Activated CD4-positive, alpha-beta T cell treated with anti-CD3 and anti-CD28 coated beads, Interleukin-2, Interleukin-4, amounts not matched to agents 100 ng/mL and 50 ng/mL, durations not matched to agents 16 hours and 8 hours (primary cell): ENCODE measurements around the gene ARHGAP15.
A peak's percentile ranks its signal among the peaks of the same experiment; 100 is the strongest.

ENCODE experiments used
- DNase-seq: peaks from one replicate; pipeline ENCODE4 v3.0.0-alpha.2; 2020; ENCODE audit warnings: low spot score

Gene ARHGAP15

DNA sequence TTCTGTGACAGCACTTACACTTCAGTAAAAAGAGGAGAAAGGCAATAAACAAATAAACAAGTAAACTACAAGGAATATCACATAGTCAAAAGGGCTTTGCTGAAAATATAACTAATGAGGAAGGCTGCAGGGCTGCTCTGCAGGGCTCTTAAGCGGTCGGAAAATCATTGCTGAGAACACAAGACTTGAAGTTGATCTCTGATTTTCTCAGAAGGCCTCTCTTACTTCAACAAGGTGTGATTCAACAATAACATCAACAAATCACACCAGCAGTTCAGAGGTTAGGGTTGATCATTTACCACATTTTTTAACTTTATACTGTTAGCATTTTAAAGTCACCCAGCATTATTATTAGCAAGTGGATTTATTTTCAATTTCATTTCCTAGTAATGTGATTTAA is 215.6 kb downstream of the ARHGAP15 start:
- DNase-seq, result no peak

DNA sequence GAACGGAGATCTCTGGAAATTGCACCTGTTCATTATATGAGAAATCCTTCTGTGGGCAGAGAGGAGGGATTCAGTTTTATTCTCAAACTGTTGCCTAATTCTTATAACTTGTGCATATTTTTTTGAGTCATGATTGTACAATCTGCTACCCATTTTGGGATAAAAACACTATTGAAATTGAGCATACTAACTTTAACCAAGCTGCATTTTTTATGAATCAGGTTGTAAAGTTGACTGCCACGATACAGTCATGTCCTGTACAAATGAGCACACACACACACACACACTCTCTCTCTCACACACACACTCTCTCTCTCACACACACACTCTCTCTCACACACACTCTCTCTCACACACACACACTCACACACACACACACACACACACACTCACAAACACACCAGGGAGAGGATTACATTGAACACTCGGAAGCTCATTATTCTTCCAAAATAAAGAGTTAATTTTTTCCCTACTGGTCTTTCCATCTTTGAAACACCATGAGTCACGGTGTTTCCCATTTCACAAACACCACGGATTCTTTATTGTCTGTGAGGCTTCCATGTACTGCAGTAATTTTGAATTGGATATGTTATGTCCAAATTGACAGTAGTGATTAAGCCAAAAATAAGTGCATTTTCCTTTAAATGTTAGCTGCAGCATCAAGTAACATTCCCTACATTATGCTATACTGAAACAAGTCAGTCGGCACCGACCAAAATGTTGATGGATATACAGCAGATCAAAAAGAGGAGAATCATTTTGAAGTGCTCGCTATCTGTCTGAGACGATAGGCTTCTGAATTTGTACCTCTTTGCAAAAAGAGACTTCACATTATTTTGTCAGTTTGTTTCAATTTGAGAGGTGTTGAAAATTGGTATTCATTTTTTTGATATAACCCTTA is 216.9 kb downstream of the ARHGAP15 start:
- no peak for DNase-seq

DNA sequence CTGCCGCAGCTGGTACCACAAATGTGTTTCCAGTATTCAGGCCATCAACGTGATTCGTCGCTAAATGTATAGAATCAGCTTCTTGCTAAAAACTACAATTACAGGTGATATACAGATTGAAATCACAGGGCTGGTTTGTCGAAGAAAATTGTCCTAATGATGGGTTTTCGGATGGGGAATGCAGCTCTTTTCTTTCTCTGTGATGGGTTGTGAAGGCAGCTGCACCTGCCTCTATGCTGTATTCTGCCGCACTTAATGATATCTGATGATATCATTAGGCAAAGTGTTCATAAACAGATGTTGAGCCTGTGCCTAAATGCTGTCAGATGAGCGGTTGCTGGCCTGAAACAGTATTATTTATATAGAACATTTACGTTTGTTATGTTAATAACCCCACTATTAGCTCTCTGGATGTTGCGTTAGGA is 218.1 kb downstream of the ARHGAP15 start:
- no peak for DNase-seq

DNA sequence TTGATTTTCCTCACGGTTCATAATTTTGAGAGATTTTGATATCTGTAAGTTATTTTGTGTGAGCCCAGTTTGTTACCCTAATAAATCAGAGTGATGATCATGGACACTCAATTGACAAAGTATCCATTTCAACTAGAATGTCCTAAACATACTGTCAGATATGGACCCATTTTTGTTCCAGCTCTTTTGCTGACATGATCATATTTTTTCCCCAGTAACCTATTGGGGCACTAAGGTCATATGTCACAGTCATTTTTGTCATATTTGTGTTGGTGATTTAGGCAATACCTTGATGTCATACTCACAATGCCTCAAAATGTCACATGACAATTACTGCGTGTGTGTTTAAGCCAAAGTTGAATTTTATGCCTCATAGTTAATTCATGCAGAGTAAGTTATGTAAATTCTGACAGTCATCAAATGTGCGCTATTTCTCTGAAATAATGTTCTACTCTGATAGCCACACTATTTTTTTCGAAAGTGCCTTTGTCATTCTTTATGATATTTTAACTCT is 218.7 kb downstream of the ARHGAP15 start:
- DNase-seq, result no peak

DNA sequence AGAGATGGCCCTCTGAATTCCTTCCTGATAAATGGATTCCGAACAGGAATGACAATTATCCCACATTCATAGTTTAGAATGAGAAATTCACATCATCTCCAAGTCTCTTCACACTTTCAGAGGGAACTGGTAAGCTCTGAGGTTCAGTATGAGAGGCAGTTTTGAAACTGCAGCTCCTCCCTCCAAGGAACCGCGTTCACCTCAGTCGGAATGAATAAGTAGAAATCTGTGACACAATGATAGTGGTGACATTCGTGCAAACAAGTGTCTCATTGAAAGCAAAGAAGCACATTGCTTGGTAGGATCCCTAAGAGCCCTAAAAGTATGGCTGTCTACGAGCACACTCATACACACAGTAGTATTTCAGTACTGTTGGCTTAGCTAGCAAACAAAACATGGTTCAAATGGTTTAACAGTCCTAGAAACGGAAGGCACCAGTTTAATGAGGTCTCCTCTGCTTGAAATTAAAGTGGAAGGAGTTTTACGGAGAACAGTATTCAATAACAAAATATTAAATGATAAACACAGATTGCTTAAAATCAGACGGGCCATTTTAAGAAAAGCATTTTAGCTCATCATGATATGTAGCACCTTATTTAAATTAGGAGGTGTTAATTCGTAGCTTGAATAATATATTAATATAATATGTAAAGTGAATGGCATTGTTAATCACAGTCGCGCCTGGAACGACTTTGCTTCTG is 225.0 kb downstream of the ARHGAP15 start:
- no peak for DNase-seq

DNA sequence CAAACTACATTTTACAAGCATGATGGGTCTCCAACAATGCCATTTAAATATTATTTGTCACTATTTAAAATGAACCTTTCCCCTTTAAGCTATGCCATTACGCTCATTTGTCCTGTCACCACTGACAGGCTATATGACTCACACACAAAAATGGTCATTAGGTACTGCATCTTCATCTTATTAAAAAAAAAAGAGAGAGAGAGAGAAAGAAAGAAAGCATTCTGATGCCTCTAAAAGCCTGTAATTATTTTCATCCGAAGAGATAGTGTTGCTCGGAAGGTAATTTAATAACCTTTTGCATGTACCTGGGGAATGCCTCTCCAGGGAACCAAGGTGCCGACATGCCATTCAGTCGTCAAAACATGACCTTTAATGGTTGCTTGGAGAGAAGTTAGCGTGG is 226.7 kb downstream of the ARHGAP15 start:
- DNase-seq, result no peak

DNA sequence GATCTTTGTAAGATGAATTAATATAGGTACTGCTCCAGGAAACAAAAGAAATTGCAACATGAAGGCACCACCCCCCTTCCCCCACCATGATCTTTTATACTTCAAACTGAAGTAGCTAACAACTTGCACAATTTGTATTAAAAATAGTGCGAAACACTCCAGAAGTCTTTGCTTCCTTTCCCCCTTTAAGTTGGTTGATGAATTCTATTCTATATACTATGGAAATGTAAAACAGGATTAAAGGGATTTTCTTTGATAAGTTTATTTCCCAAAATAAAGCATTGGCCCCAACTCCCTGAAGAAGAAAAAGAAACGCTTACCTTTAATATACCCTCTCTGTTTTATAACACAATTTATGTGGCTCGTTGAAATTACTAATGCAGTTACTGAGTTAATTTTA is 227.1 kb downstream of the ARHGAP15 start:
- DNase-seq, result no peak

DNA sequence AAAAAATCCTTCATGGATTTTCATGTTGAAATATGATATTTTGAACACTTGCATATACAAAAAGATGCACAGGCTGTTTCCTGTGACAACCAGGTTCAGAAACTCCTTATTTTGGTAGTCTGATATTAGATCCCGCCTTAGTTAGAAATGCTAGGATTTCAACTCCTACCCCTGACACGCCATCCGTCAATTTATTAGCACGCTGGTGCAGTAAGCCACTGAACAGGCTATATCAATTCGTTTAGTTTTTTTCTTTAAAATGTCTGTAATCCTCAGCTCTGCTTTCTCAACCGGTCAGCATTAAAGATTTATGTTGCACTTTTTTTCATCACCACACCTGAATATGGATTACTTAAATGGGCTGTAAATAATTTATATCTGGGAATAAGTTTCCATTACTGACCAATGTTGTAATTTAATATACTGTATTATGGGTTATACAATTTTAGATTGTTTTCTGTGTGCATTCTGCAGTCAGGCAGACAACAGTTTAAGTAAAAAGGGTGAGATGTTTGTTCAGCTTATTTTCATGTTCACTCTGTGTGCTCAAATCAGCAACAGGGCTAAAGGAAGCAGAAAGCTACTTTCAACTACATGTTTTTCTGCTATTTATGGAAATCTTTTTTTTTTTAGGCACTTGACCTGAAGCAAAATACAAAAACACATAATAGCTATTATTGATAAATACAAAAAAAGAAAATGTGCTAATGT is 227.7 kb downstream of the ARHGAP15 start:
- no peak for DNase-seq

DNA sequence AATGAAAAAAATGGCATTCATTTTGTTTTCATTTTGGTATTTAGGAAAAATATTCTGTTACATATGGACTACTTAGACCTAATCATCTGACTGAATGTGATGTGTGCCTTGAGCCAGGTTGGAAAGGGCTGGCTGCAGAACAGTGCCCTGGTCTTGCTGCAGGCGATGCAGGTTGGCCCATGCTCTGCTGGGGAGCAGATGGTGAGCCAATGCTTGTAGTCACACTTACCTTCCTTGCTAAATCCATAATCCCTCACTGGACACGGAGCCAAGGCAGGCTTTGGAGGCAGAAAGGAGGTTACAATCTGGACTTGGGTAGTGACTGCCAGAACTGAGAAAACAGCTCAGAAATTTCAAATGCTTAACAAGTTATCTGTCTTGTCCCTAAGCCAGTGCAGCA is 228.7 kb downstream of the ARHGAP15 start:
- DNase-seq, result no peak

DNA sequence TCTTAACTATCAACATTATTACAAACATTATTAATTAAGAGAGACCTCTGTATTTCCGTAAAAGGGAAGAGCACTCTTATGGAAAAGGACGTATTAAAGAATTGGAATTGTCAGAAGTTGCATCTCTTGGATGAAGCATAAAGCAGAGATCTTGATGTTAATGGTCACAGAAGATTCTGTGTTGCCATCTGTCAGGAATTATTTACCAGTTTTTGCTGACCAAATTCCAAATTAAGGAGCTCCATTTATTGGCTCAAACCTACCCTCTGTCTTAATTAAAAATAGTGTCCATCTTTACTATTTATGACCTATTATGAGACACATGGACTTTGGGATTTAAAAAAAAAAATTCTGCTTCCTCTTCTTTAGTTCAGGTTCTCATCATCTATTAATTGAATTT is 232.1 kb downstream of the ARHGAP15 start:
- DNase-seq, result no peak

DNA sequence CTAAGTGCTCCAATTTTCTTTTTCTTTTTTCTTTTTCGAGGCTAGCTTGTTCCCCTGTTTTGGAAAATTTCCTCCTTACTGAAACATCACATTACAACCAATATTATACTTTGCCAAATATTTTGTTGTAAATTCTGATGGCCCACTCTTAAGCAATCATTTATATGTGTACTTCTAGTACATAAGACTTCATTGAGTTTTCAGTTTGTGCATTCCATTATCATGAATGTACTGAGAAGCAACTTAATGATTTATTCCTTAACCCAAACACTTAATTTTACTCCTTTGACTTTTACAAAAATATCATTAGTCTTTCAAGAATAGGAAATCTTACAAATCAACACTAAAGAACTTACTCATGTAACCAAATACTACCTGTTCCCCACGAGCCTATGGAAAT is 242.4 kb downstream of the ARHGAP15 start:
- DNase-seq, result no peak

DNA sequence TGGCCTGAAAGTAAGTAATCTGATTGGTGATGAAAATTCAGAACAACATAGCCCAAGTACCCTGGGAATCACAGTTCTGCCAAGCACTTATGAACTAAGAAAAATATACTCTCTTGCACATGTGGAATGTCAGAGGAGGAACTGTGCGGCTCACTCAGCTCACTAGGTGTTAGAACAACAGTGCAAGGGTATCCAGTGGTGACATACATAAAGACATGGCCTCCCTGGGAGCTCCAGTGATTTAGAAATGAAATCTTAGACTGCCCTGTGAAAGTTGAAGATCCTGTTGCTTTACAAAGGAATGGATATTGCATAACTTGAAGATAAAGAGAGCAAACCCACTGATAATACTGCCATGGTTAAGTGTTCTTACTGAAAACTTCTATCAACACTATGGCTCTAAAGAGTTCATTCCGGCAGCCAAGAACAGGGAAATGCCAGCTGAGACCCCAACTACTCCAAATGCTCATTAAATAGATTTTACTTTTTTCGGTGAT is 246.2 kb downstream of the ARHGAP15 start:
- DNase-seq, result no peak

DNA sequence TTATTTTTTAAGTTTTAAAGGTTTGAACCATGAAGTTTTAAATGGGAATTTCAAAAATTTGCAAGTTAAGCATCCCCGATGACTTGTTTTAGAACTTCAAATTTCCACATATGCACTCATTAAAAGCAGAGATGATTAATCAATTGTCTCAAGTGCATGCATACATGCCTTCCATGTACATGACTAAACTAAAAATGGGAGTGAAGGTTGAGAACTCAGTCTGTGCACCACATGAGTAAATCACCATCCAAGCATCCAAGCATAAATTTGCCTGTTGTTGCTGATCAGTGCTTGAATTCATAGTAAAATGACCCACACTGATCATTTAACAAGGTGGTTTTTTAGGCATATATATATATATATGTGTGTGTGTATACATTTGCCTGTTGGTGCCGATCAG is 249.8 kb downstream of the ARHGAP15 start:
- DNase-seq, result no peak

DNA sequence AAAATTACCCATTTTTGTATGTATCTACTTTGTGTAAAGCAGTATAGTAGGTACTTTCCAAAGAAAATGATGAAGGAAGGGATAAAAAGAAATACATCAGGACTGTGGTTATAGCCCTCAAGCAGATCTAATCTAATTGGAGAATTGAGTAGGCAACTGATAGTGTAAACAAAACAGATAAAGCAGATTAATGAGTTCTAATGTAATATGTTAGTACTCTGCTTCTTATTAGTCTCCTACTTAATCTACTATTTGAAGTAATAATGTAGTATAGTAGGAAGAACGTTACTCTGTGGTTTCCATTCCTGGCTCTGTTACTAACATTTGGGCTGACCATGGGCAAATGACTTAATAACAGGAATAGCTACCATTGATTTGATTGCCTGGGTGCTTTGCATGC is 250.7 kb downstream of the ARHGAP15 start:
- DNase-seq, result no peak

DNA sequence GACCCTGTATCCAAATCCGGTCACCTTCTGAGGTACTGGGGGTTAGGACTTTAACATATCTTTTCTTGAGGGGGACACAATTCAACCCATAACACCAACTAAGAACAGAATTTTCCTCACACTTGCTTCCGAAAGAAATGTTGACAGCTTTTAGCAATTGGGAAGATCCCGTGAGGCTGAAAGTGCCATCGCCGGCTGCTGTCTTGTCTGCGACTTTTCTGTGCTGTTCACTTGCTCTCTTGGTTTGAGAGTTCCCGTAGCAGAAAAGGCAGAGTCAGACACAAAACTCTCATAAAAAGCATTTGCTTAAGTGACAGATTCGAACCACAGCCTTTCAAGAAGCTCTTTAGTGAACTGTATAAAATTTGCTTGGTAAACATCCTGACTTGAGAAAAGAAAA is 253.4 kb downstream of the ARHGAP15 start:
- DNase-seq, result no peak

DNA sequence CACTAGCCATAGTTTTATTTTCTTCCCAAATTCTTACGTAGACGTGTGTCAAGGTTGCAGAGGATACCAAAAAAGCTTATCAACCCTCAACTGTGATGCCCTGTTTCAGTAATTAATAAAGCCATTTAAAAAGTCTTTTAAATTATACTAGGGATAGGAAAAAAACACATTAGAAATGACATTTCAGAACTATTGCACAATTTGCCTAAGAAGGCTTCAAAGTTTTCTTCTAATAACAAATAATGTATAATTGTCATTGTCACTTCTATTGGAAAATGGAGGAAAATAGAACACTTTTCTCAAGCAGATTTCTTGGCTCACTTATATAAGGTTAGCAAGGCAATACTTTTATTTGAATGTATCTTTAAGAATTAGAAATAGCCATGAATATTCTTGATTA is 253.8 kb downstream of the ARHGAP15 start:
- DNase-seq, result no peak

DNA sequence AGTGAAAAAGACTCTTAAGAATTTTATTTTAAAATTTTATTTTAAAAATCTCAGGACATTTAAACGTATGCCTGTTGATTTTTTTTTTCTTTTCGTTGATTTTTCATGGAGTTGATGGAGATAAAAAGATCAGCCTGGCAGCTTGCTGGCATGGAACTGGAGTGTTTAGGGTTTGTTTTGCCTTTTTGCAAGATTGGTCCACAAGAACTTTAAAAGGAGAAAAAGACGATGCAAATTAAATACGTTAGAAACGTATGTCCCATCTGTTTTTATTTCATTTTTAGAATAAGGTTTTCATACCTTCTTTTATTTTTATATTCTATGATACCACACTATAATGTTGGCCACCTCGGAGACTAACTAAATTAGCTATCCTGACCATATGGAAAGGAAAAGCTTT is 254.9 kb downstream of the ARHGAP15 start:
- DNase-seq, result no peak

DNA sequence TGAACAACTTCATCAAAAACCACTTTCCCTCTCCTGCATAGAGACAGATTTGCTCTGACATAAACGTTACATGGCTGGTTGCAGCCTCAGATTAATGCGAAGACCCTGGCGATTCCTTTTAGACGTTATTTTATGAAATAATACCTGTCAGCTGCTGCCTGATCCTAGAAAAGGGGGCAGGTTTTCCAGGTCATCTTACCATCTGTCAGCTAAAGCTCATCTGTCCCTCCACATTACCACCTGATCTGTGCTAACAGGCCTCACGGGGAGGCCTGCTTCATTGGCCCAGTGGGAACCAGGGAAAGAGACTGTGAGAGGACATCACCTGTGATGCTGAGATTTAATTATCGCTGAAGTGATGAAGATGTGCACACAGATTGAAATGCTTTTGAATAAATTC is 261.0 kb downstream of the ARHGAP15 start:
- no peak for DNase-seq

DNA sequence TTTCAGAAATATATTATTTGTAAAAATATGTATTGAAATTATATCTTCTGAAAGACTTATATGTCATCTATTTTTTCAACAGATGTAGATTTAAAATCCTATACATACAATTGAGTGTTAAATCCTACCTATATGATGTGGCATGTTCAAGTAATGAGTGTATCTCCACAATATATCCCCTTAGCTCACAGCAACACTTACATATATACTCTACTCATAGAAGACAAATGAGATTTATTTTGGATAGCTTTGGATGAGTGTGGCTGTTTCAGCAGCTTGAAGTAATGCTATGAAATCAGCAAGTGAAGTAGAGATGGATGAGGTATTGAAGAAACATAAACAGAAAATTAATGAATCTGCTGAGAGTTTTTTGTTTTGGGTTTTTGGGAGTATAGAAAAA is 263.1 kb downstream of the ARHGAP15 start:
- peak; percentile 4 for DNase-seq

DNA sequence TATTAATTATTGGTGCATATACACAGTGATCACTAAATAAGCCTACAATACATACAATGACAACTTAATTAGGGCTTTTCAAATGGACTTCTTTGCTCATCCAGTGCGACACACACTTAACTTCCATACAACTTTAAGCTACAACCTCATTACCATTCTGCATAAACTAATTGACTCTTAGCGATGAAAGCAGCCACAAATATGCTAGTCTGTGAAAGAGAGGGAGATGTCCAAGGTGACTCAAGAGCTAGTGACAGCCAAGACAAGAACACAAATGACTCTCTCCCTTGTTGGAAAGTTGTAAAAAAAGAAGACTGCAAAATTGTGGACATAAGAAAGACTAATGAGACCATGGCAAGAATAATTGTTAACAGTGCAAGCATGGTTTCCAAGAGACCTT is 264.8 kb downstream of the ARHGAP15 start:
- no peak for DNase-seq

DNA sequence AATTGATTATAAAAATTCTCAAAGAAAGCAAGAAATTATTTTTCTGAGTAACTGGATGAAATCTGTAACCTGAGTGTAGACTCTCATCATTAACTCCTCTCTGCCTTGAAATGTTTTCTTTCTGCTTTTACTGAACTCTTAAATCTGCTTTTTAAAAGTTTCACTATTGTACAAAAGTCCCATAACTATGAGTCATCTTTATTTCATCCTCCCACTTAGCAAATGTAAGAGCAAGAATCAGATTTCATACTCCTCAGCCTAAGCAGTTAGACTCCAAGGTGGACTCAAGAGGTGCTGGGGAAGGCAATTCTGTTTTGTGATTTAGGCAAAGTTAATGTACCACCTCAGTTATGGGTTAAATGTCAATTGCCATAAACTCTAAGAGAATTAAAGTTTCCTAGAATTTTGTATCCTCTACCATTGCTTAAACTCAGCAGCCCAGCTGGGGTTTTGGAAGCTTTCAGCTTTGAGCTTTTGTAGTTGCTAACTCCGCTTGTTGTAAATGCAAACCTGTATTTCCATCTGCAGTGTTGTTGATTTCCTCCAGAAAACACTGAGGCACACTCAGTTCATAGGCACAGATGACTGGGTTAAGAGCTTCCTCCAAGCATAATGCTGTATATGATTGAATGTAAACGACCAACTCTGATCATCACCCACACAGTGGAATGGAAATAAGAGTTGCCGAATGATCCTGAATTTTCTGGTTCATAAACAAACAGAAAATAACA is 268.8 kb downstream of the ARHGAP15 start:
- DNase-seq, result peak; percentile 35

DNA sequence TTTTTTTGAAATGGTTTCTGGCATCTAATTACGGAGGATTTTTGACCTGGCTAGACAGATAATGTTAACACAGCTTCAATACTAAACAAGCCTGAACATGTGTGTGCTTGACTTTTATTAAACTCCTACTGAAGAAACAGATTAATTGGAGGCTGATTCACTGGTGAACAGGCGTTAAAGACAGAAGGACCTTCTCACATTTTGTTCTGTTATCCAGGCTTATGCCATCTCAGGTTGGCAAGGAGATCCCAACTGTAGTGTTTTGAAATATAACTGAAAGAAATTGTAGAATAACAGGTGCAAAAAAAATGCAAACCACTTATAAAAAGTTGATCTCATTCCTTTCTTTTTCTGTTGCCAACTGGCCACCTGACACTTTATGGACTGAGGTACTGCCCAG is 269.6 kb downstream of the ARHGAP15 start:
- no peak for DNase-seq
